GM12878 (cell line): Measurements from ENCODE around the gene EXOSC2. TPM values are rescaled to one million over a fixed set of nuclear protein-coding genes. Genes with fewer than 3 reads are reported as not detected.

Source experiments
- ATAC-seq: fragments of 200-7000 bp; cut with Tn5 transposase; 3 replicates; pipeline ENCODE4 v1.9.1; 2020; ENCODE audit warnings: mild to moderate bottlenecking, moderate library complexity
- BruUV-seq: library from RNA; stranded (reverse); fragments of 400-500 nt; replicated peaks from 2 replicates; lab custom pipeline; 2021; lab: Mats Ljungman, UMichigan
- CTCF ChIA-PET: fragments of 300-600 bp; sonication (Branson Sonifier 250); formaldehyde crosslinking; extraction: SDS; loops from one replicate; lab custom pipeline; 2021; ENCODE audit warnings: inconsistent platforms; lab: Yijun Ruan, JAX
- POLR2A ChIA-PET: fragments of 350-600 bp; formaldehyde crosslinking; extraction: SDS; loops from one replicate; lab custom pipeline; 2021; ENCODE audit warnings: inconsistent platforms; lab: Charles Lee
- RAD21 ChIA-PET: fragments of 300-600 bp; sonication (Branson Sonifier 250); formaldehyde crosslinking; loops from one replicate; lab custom pipeline; 2023; ENCODE audit warnings: antibody characterized with exemption; ENCODE audit not compliant: unreplicated experiment; lab: Charles Lee
- SMC1A ChIA-PET: fragments of 300-600 bp; sonication (Branson Sonifier 250); formaldehyde crosslinking; loops from one replicate; lab custom pipeline; 2023; ENCODE audit not compliant: unreplicated experiment, uncharacterized antibody; lab: Charles Lee
- DNase-seq: peaks from one replicate; pipeline ENCODE4 v3.0.0-alpha.2; 2011; ENCODE audit warnings: low read depth, low spot score
- FAIRE-seq: peaks from 3 replicates; lab custom pipeline; 2011; peaks lifted over from hg19 to GRCh38; lab: Jason Lieb, UNC
- H2AFZ ChIP-seq: 2 replicates; pipeline ENCODE4 v1.6.0; 2011; ENCODE audit warnings: low read depth, low read length, control low read depth; ENCODE audit not compliant: control insufficient read depth
- H3K27ac ChIP-seq: 2 replicates; pipeline ENCODE4 v1.5.1; 2011; ENCODE audit warnings: control low read depth; ENCODE audit not compliant: control insufficient read depth, insufficient read depth
- H3K27me3 ChIP-seq, 2 experiments: replicated peaks in 1 of 2; 2 replicates each; pipeline versions ENCODE4 v1.6.0 to v1.6.1; 2011; ENCODE audit warnings: low read length in 1 of 2; ENCODE audit not compliant: control insufficient read depth in 2 of 2, insufficient read depth in 2 of 2
- H3K36me3 ChIP-seq, 2 experiments: 2 replicates each; pipeline ENCODE4 v1.5.1; 2011; ENCODE audit warnings: low read length in 1 of 2; ENCODE audit not compliant: control insufficient read depth in 2 of 2, insufficient read depth in 2 of 2
- H3K4me1 ChIP-seq: 2 replicates; pipeline ENCODE4 v1.6.1; 2011; ENCODE audit warnings: mild to moderate bottlenecking, low read length, moderate library complexity, mixed read lengths; ENCODE audit not compliant: control insufficient read depth, insufficient read depth
- H3K4me2 ChIP-seq: 2 replicates; pipeline ENCODE4 v1.6.0; 2011; ENCODE audit warnings: control low read depth; ENCODE audit not compliant: control insufficient read depth, insufficient read depth
- H3K4me3 ChIP-seq: fragments of 200-600 bp; sonication (generic); 2 replicates; pipeline ENCODE4 v1.5.1; 2016
- H3K79me2 ChIP-seq: 2 replicates; pipeline ENCODE4 v1.6.0; 2011; ENCODE audit warnings: low read length; ENCODE audit not compliant: control insufficient read depth, insufficient read depth
- H3K9ac ChIP-seq: 2 replicates; pipeline ENCODE4 v1.8.0; 2011; ENCODE audit warnings: low read length, control low read depth, mixed read lengths; ENCODE audit not compliant: control insufficient read depth, insufficient read depth
- H3K9me3 ChIP-seq: replicated peaks from 3 replicates; pipeline ENCODE4 v1.5.1; 2011; ENCODE audit warnings: mild to moderate bottlenecking, low read length; ENCODE audit not compliant: control insufficient read depth, insufficient read depth
- H4K20me1 ChIP-seq: 2 replicates; pipeline ENCODE4 v1.6.0; 2011; ENCODE audit not compliant: control insufficient read depth, insufficient read depth
- IKZF1 ChIP-seq: fragments of 450-650 bp; conservative IDR thresholded peaks from 2 replicates; pipeline ENCODE4 v1.6.1; 2017; ENCODE audit warnings: antibody characterized with exemption, mild to moderate bottlenecking
- KDM1A ChIP-seq: fragments of 200-600 bp; sonication (generic); IDR thresholded peaks from 2 replicates; pipeline ENCODE4 v1.6.1; 2016; ENCODE audit warnings: borderline replicate concordance
- MTA2 ChIP-seq: fragments of 450-650 bp; IDR thresholded peaks from 2 replicates; pipeline ENCODE4 v1.6.1; 2016; ENCODE audit warnings: low read depth, mild to moderate bottlenecking, moderate library complexity
- ZNF207 ChIP-seq: fragments of 450-650 bp; IDR thresholded peaks from 2 replicates; pipeline ENCODE4 v1.6.1; 2014; ENCODE audit warnings: antibody characterized with exemption, mild to moderate bottlenecking, borderline replicate concordance
- WGBS: methylation state at CpG from one replicate; pipeline ENCODE4 v1.1.6; 2016; ENCODE audit warnings: low lambda C conversion rate; ENCODE audit not compliant: insufficient replicate concordance, insufficient coverage; ENCODE audit errors: missing lambda C conversion rate; 5-methylcytosine and 5-hydroxymethylcytosine counted together
- in situ Hi-C: fragments of 300-500 bp; cut with MboI; formaldehyde crosslinking; loops from 9 replicates; pipeline ENCODE4 v1.14.3; 2018; ENCODE audit warnings: mixed read lengths
- intact Hi-C: fragments of 100-400 bp; cut with micrococcal nuclease; formaldehyde crosslinking; loops from one replicate; pipeline ENCODE4 v1.14.2; 2022; ENCODE audit not compliant: unreplicated experiment
- polyA plus RNA-seq, 11 experiments: library from polyadenylated mRNA; depleted of rRNA in 4 of 11; unstranded in 6 of 11; stranded (reverse) in 5 of 11; fragments of >200 nt; fragmentation: Nextera tagmentation in 4 of 11; fragmentation: Illumina TruSeq in 1 of 11; extraction: Ambion mirVana in 4 of 11; extraction: Trizol in 1 of 11; gene quantifications; 1 replicate in 1 of 11; 2 replicates in 10 of 11; pipeline versions ENCODE4 v1.2.1 to v1.2.3, GENCODE V29; 2011 to 2016; ENCODE audit warnings: inconsistent platforms in 2 of 11, missing spikeins in 2 of 11, low read depth in 1 of 11
- total RNA-seq, 4 experiments: library from RNA; depleted of rRNA in 3 of 4; stranded (reverse); fragments of >200 nt in 3 of 4; fragmentation: Illumina TruSeq in 1 of 4; extraction: Trizol in 1 of 4; gene quantifications; 2 replicates each; pipeline versions ENCODE4 v1.2.1 to v1.2.3, GENCODE V29; 2013 to 2021
- TF ChIP-seq, protein P1 (sequence below): fragments of 450-650 bp; IDR thresholded peaks from 2 replicates; pipeline ENCODE4 v1.6.1; 2017; ENCODE audit warnings: borderline replicate concordance

The EXOSC2 gene
- total and polyA plus RNA-seq, 10 of the 15 experiments (the other 5 are each of a cell fraction or from before 2014, with no cell fraction given) = 26.3 to 55.0 (median 48.0) TPM

DNA sequence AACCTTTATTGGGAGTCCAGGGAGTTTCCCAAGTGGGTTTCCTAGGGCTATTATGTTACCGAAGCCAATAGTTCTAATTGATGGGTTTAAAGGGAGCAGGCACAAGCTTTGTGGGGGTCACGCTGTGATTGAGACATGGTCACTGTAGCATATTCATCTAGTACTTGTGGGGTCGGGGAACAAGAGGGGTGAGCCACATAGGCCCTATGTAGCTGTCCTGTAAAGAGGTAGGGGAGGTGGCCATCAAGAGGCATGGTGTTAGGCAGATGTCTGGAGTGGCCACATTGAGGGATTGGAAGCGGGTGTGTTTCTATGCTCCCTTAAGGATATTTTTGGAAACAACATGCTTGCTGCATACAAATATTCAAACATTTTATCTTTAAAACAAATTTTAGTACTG lies 50.1 kb downstream of the EXOSC2 start:
- no peak overlapping the region for H3K9ac ChIP-seq
- peaks cover 2% of the 10 kb centered on the region for H3K79me2 ChIP-seq
- ChIA-PET SMC1A (no interaction called here), POLR2A (interaction anchor here (0.7 kb wide), 1 partner anchor 16 kb away, joined by 3 read pairs; no protein-coding TSS in a partner anchor), RAD21 (no interaction called here), CTCF (interaction anchor here (0.6 kb wide), 1 partner anchor 405 kb away, joined by 3 read pairs; no protein-coding TSS in a partner anchor)
- BruUV-seq = no TSS peak
- H3K27me3 ChIP-seq = no peaks in the 10 kb centered on the region
- no peak overlapping the region for H3K4me2 ChIP-seq
- no peak overlapping the region for H3K4me3 ChIP-seq
- 82% methylated on average over 4 of the region's 4 CpGs for WGBS
- H3K4me1 ChIP-seq = no peaks in the 10 kb centered on the region
- TF ChIP-seq ZNF207 (no peak), IKZF1 (no peak), MTA2 (no peak), KDM1A (no peak)
- TF ChIP-seq, protein P1, sequence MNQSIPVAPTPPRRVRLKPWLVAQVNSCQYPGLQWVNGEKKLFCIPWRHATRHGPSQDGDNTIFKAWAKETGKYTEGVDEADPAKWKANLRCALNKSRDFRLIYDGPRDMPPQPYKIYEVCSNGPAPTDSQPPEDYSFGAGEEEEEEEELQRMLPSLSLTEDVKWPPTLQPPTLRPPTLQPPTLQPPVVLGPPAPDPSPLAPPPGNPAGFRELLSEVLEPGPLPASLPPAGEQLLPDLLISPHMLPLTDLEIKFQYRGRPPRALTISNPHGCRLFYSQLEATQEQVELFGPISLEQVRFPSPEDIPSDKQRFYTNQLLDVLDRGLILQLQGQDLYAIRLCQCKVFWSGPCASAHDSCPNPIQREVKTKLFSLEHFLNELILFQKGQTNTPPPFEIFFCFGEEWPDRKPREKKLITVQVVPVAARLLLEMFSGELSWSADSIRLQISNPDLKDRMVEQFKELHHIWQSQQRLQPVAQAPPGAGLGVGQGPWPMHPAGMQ = no peak
- DNase-seq = no peak
- 0 out of 4 replicates have a peak, but pooled peaks cover 0 to 1% of the 10 kb centered on the region in 2 experiments for H3K36me3 ChIP-seq
- H4K20me1 ChIP-seq = no peaks in the 10 kb centered on the region
- no peak overlapping the region for H3K27ac ChIP-seq
- intact Hi-C loops (no loop called here), in situ Hi-C loops (no loop called here)
- no peak for ATAC-seq
- H3K9me3 ChIP-seq = no peaks in the 10 kb centered on the region; the same call in 2 of the 3 replicates
- no peak overlapping the region for H2AFZ ChIP-seq
- no peak for FAIRE-seq
